SJSA1 (cell line): ENCODE results near the gene ALDH1A2. TPM values are rescaled to one million over a fixed set of nuclear protein-coding genes. Genes with fewer than 3 reads are reported as not detected.
"Not testable (repeated sequence)": the region's sequence is repeated elsewhere in the genome, so short reads cannot be mapped to it uniquely, and the experiment has no call there.

ENCODE experiments used
- DNase-seq, 2 experiments: peaks; one replicate each; pipeline ENCODE4 v3.0.0-alpha.2; 2015 to 2020; ENCODE audit warnings: low spot score in 2 of 2, low read depth in 1 of 2
- H3K27ac ChIP-seq: fragments of 250-450 bp; sonication (Bioruptor Pico); 2 replicates; pipeline ENCODE4 v1.5.1; 2020; ENCODE audit warnings: mild to moderate bottlenecking, moderate library complexity
- H3K27me3 ChIP-seq: fragments of 250-450 bp; sonication (Bioruptor Pico); replicated peaks from 2 replicates; pipeline ENCODE4 v1.5.1; 2020; ENCODE audit warnings: mild to moderate bottlenecking, moderate library complexity
- H3K36me3 ChIP-seq: fragments of 250-450 bp; sonication (Bioruptor Pico); 2 replicates; pipeline ENCODE4 v1.5.1; 2020; ENCODE audit warnings: mild to moderate bottlenecking
- H3K4me1 ChIP-seq: fragments of 250-450 bp; sonication (Bioruptor Pico); replicated peaks from 2 replicates; pipeline ENCODE4 v1.6.1; 2021; ENCODE audit warnings: mild to moderate bottlenecking
- H3K4me3 ChIP-seq: fragments of 250-450 bp; sonication (Bioruptor Pico); 2 replicates; pipeline ENCODE4 v1.5.1; 2020; ENCODE audit warnings: mild to moderate bottlenecking
- H3K9me3 ChIP-seq: fragments of 250-450 bp; sonication (Bioruptor Pico); replicated peaks from 2 replicates; pipeline ENCODE4 v1.5.1; 2020; ENCODE audit warnings: mild to moderate bottlenecking
- total RNA-seq: library from RNA; depleted of rRNA; stranded (reverse); fragments of >200 nt; shearing (Covaris generic); gene quantifications from 2 replicates; pipeline ENCODE4 v1.2.3, GENCODE V29; 2014

The ALDH1A2 gene
- total RNA-seq, 1 experiment from 2014 or later = not detected

DNA sequence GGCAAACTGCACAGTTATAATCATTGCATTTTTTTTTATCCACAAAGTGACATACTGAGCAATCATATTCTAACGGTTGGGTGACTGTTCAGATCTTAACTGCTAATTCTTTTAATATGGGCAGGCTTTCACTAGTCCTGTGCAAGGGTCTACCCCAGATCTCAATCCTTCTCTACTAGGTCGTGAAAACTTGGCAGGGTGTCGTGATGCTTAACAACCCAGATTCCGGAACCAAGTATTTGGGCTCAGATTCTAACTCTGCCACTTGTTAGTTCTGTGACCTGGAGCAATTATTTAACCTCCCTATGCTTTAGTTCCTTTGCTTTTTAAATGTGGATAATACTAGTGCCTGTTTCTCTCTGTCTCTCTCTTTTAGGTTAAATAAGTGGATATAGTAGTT lies 16.4 kb upstream of the ALDH1A2 start:
- no peaks in the 10 kb centered on the region for H3K9me3 ChIP-seq
- H3K36me3 ChIP-seq = no peaks in the 10 kb centered on the region
- no peak overlapping the region for H3K27ac ChIP-seq
- H3K4me1 ChIP-seq = no peaks in the 10 kb centered on the region
- H3K27me3 ChIP-seq = peaks cover 6% of the 10 kb centered on the region; the same call in 1 of the 2 replicates
- DNase-seq = no peak
- no peak overlapping the region for H3K4me3 ChIP-seq

DNA sequence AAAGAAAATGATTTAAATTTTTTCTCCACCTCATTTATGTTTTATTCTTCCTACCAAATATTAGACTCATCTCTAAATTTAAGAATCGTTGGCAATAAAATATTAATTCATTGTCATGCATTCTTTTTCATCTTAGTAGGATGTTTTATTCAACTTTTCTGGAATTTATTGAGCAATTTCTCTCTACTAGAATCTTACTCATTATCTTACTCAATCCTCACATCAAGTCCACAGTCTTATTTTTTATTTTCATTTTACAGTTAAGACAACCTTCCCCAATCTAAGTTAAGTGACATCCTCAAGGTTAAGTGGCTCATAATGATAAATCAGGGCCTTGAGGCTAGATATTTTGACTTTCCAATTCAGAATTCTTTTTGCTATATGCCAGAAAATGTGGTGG lies 15.9 kb upstream of the ALDH1A2 start:
- Histone ChIP-seq H3K9me3 (no peaks in the 10 kb centered on the region), H3K27ac (no peak overlapping the region), H3K4me3 (no peak overlapping the region), H3K4me1 (no peaks in the 10 kb centered on the region), H3K36me3 (no peaks in the 10 kb centered on the region), H3K27me3 (peaks cover 6% of the 10 kb centered on the region; the same call in 1 of the 2 replicates)
- no peak for DNase-seq

DNA sequence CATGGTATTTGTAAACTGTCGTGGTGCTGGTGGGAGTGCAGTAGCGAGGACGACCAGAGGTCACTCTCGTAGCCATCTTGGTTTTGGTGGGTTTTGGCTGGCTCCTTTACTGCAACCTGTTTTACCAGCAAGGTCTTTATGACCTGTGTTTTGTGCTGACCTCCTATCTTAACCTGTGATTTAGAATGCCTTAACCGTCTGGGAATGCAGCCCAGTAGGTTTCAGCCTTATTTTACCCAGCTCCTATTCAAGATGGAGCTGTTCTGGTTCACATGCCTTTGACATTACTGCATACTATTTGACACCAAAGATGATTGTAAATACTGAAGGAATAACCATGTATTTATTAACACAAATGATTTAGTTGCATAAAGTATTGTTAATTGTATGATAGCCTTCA lies 15.4 kb upstream of the ALDH1A2 start:
- not testable (repeated sequence) for H3K4me1 ChIP-seq, H3K36me3 ChIP-seq, H3K4me3 ChIP-seq, H3K27me3 ChIP-seq, H3K9me3 ChIP-seq, DNase-seq, H3K27ac ChIP-seq

DNA sequence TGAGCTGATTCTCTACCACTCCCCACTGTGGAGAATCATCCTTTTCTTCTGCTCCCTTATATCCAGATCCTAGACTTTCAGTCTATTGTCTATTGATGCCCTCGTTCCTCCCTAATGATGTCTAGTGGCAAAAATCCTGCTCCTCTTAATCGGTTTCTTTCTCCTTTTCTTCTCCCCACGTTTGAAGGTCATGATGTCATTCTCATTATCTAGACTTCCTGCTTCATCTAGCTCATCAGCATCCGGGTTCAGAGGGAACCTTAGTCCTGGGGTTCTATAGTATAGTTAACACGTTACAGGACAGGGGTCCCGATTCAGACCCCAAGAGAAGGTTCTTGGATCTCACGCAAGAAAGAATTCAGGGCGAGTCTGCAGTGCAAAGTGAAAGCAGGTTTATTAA lies 14.9 kb upstream of the ALDH1A2 start:
- no peak overlapping the region for H3K4me3 ChIP-seq
- no peak overlapping the region for H3K27ac ChIP-seq
- H3K9me3 ChIP-seq = no peaks in the 10 kb centered on the region
- H3K4me1 ChIP-seq = no peaks in the 10 kb centered on the region
- H3K36me3 ChIP-seq = no peaks in the 10 kb centered on the region
- H3K27me3 ChIP-seq = peaks cover 6% of the 10 kb centered on the region; the same call in 1 of the 2 replicates
- no peak for DNase-seq

DNA sequence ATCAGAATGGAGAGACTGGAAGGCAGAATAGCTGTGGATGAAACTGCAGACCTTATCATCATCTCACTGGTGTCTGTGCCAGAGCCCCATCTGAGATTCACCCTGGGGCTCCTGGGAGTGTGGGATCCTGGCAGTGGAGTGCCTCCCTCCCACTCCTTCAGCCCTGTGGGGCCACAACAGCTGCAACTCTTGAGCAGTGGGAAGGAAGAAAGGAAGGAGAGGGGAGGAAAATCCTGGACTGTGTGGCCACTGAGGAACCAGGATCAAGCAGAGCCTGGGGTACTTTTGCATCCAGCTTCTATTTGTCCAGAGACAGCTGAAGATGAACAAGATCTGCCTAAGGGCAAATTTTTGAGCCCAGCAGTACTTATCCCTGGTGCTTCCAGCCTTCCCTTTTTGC lies 13.1 kb upstream of the ALDH1A2 start:
- Histone ChIP-seq H3K9me3 (no peaks in the 10 kb centered on the region), H3K27me3 (peaks cover 7% of the 10 kb centered on the region; the same call in 1 of the 2 replicates), H3K27ac (no peak overlapping the region), H3K36me3 (no peaks in the 10 kb centered on the region), H3K4me1 (no peaks in the 10 kb centered on the region), H3K4me3 (no peak overlapping the region)
- DNase-seq = no peak

DNA sequence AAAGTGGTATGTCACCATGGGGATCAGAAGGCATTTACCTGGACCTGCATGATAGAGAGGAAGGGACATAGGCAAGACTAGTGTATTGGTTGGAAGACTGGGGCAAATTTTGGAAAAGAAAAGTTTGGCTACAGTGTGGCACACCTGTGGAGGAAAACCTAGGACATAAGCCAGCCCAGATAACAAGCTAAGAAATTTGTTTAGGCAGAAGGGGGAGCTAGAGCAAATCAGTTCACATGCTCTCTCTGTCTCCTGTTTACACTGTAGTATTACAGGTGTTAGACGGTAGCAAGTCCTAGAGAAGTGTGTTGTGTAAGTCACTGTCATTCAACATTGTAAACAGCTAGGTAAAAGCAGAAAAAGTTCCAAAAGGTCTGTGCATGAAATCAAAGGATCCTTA lies 11.9 kb upstream of the ALDH1A2 start:
- DNase-seq = no peak
- no peak overlapping the region for H3K27ac ChIP-seq
- no peak overlapping the region for H3K4me3 ChIP-seq
- no peaks in the 10 kb centered on the region for H3K36me3 ChIP-seq
- H3K4me1 ChIP-seq = no peaks in the 10 kb centered on the region
- H3K27me3 ChIP-seq = peaks cover 7% of the 10 kb centered on the region; the same call in 1 of the 2 replicates
- H3K9me3 ChIP-seq = no peaks in the 10 kb centered on the region

DNA sequence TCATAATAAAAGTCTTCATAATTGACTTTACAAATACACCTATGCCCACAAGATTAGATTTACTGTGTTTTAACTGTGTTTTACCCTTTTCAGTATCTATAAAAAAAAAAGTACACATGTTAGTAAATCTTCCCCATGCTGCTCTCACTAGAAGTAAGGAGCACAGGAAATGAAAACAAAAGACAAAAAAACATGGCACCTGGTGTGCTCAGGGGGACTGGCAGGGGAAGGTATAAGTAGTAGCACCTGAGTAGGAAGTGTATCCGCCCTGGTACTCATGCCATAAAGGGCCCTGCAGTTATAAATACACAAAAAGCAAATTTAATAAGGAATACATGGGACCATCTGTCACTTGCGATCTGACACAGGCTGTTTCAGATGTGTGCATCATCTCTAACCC lies 8.9 kb upstream of the ALDH1A2 start:
- H3K27ac ChIP-seq = no peak overlapping the region
- no peak for DNase-seq
- H3K27me3 ChIP-seq = peaks cover 12% of the 10 kb centered on the region; the same call in 1 of the 2 replicates
- H3K4me1 ChIP-seq = no peaks in the 10 kb centered on the region
- no peaks in the 10 kb centered on the region for H3K36me3 ChIP-seq
- H3K9me3 ChIP-seq = no peaks in the 10 kb centered on the region
- H3K4me3 ChIP-seq = no peak overlapping the region

DNA sequence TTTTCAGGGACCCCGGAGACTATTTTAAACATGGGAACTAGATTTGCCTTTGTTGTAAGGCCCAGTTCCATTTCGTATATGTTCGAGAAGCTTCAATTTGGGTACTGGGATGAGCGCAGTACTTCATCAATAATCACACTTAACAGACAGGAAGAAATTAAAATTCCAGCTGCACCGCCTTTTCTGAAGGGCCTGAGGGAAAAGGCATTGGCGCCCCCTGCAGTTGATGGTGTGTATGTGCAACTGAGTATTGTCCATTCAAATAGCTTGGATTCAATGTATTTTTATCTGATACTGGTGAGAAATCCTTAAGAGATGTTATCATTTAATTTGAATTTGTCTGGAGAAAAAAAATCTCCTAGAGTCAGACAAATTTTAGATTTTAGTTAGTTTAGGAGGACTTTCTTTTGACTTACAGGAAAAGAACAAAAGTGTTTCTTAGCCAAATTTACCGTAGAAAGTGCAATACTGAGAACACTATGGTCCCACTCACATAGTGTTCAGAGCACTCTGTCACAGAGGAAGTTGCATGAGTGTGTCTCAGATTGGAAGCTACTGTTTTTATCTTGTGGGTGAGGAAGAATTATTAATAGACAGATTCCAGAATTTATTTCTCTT lies 5.4 kb upstream of the ALDH1A2 start:
- Histone ChIP-seq H3K27ac (no peak overlapping the region), H3K27me3 (peaks cover 15% of the 10 kb centered on the region), H3K4me1 (peaks cover 3% of the 10 kb centered on the region), H3K4me3 (no peak overlapping the region), H3K36me3 (no peaks in the 10 kb centered on the region), H3K9me3 (no peaks in the 10 kb centered on the region)
- peak; percentile 31 to 53 for DNase-seq

DNA sequence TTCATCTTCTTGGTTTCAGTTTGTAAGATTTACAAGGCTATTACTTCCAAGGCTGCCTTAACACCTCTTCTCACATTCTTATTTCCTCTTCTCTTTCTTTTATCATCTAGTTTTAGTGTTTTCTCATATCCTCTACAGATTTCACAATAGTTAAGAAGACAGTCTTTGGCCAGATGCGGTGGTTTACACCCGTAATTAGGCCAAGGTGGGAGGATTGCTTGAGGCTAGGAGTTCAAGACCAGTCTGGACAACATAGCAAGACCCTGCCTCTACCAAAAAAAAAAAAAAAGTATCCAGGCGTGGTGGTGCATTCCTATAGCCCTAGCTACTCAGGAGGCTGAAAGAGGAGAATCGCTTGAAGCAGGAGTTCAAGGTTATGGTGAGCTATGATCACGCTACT lies 3.5 kb upstream of the ALDH1A2 start:
- H3K27me3 ChIP-seq = peaks cover 34% of the 10 kb centered on the region
- peaks cover 6% of the 10 kb centered on the region for H3K4me1 ChIP-seq
- H3K27ac ChIP-seq = no peak overlapping the region
- no peak overlapping the region for H3K4me3 ChIP-seq
- DNase-seq = no peak
- no peaks in the 10 kb centered on the region for H3K36me3 ChIP-seq
- H3K9me3 ChIP-seq = no peaks in the 10 kb centered on the region; the same call in 1 of the 2 replicates

DNA sequence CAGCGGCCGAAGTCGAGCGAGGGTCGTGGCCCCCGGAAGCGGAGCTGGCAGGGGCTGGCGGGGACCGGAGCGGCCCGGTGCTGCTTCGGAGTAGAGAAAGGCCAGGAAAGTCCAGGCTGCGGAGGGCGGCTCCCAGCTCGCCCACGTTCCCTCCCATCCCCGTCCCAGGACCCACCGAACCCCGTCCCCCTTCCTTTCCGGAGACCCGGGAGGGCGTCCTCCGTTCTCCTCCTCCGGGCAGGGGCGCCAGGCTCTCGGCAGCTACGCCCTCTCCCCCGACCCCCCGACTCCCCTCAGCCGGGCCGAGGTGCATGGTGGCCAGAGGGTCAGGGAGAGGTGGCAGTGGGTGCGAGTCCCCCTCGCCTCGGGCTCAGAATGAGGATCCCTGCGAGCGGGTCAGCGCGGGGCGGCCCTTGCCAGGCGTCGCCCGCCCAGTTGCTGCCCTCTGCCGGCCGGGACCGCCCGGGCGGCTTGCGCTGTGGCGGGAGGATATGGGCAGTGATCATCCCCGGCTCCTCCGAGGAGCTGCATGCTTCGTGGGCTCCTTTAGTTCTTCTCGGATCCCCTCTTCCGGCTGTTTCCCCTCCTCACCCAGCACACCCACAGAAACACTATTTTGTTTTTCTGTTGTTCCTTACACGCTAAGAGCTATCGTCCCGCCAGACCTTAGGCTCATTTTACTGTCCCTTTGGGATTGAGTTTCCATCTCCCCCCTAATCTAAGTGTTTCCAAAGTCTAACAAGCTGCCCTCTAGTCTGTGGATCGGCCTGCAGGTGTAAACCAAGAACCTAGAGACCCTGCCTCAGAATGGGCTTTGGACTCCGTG lies 744 bp upstream of the ALDH1A2 start:
- H3K36me3 ChIP-seq = no peaks in the 10 kb centered on the region
- peak overlapping the region; percentile 23 for H3K4me3 ChIP-seq
- H3K27ac ChIP-seq = no peak overlapping the region
- peaks cover 6% of the 10 kb centered on the region for H3K4me1 ChIP-seq
- no peaks in the 10 kb centered on the region; the same call in 1 of the 2 replicates for H3K9me3 ChIP-seq
- DNase-seq = peak; percentile 27 to 52
- H3K27me3 ChIP-seq = peaks cover 37% of the 10 kb centered on the region

DNA sequence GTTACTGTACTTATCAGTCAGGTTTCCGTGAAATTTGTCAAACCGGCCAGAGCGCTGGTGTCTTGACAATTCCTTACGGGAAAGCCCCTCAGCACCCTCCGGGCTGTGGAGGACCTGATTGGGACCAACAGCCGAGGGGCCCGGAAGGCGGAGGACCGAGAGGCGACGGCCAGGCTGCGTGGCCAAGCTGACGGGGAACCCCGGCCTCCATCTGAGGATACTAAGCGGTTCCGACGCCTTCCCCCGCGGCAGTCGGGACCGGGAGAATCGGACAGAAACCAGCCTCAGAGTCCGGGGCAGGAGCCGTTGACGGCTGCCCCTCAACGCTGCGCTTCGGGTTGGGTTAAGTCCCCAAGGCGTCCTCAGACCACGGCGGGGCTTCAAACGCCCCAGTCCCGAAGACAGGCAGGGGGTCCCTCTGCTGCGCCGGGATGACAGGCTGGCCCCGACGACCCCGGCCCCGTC lies 499 bp downstream of the ALDH1A2 start:
- H3K4me1 ChIP-seq = peaks cover 6% of the 10 kb centered on the region
- peaks cover 42% of the 10 kb centered on the region for H3K27me3 ChIP-seq
- DNase-seq = no peak
- H3K4me3 ChIP-seq = no peak overlapping the region
- H3K9me3 ChIP-seq = no peaks in the 10 kb centered on the region; the same call in 1 of the 2 replicates
- H3K27ac ChIP-seq = no peak overlapping the region
- H3K36me3 ChIP-seq = no peaks in the 10 kb centered on the region

DNA sequence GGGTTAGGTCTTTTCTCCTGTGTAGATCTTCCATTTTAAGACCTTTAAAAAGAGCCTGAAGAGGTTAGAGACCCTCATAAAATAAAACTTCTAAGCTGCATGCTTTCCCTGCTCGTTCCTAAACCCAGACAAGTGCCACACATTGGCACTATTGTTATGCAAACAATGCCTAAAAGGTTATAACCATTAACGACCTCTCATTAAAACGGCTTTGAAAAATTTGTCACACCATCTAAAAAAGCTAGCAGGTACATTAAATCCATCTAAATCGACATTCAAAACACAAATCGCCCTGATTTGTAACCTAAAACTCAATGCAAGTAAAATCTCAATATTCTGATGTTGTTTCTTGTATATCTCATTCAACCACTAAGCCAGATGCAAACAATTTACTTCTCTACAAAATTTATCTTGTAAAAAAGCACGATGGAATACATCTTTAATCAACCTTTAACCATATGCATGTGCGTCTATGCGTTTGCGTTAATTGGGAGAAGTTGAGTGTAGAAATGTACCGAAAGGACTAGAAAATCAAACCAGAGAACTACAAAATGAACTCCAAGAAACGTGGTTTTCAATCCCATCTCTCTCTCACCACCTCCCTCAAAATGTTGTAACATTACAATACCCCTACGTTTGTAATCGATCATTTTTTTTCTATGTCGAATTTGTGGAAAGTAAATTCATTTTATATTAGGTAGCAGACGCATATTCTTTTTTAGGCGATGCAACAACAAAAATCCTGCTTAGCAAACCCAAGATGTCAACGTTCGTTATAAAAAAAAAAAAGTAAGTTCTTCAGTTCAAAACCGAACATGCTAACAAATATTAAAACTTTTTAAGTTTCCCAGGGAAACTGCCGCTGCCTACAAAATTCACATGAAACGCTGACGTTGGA lies 1.2 kb downstream of the ALDH1A2 start:
- Histone ChIP-seq H3K36me3 (no peaks in the 10 kb centered on the region), H3K4me1 (peaks cover 6% of the 10 kb centered on the region), H3K27ac (no peak overlapping the region), H3K27me3 (peaks cover 44% of the 10 kb centered on the region), H3K4me3 (no peak overlapping the region), H3K9me3 (no peaks in the 10 kb centered on the region; the same call in 1 of the 2 replicates)
- DNase-seq = no peak

DNA sequence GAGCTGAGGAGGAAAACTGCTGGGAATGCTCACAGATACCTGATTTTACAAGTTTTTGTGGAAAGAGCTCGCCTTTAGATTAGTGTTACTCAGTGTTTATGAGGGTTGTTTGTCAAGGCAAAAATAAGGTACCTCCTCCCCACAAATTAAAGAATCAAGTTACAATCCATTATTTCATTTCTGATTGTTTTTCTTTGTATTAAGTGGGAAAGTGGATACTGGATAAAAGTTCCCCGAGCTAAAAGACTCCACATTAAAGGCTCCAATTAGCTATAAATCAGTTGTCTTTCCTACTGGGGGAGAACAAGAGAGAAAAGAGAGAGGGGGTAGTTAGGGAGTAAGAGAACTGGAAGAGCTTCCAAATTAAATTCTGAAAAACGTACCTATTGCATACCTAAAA lies 1.9 kb downstream of the ALDH1A2 start:
- no peak overlapping the region for H3K27ac ChIP-seq
- H3K9me3 ChIP-seq = no peaks in the 10 kb centered on the region; the same call in 1 of the 2 replicates
- H3K4me1 ChIP-seq = peaks cover 6% of the 10 kb centered on the region
- DNase-seq = no peak
- H3K36me3 ChIP-seq = no peaks in the 10 kb centered on the region
- peaks cover 49% of the 10 kb centered on the region for H3K27me3 ChIP-seq
- H3K4me3 ChIP-seq = no peak overlapping the region
